H1 (cell line): Measurements from ENCODE around the gene TTC28. TPM values are rescaled to one million over a fixed set of nuclear protein-coding genes. Genes with fewer than 3 reads are reported as not detected.

Experiments
- CTCF ChIA-PET: fragments of 300-600 bp; sonication (Branson Sonifier 250); formaldehyde crosslinking; loops from one replicate; lab custom pipeline; 2021; ENCODE audit not compliant: partially characterized antibody; lab: Charles Lee
- POLR2A ChIA-PET: fragments of 300-600 bp; sonication (Branson Sonifier 250); formaldehyde crosslinking; loops from one replicate; lab custom pipeline; 2021; ENCODE audit warnings: inconsistent platforms; ENCODE audit not compliant: partially characterized antibody; lab: Charles Lee
- DNase-seq, 2 experiments: peaks; one replicate each; pipeline versions ENCODE4 v3.0.0 to v3.0.0-alpha.2; 2010 to 2022; ENCODE audit warnings: low spot score in 2 of 2, low read depth in 1 of 2, mixed read lengths in 1 of 2
- FAIRE-seq: peaks from 2 replicates; lab custom pipeline; 2011; peaks lifted over from hg19 to GRCh38; lab: Jason Lieb, UNC
- H2AFZ ChIP-seq: 2 replicates; pipeline ENCODE4 v1.8.1; 2012; ENCODE audit warnings: low read length, inconsistent platforms
- H2AK5ac ChIP-seq: 2 replicates; pipeline ENCODE4 v1.6.1; 2013; ENCODE audit warnings: low read depth, low read length
- H2BK120ac ChIP-seq: replicated peaks from 2 replicates; pipeline ENCODE3; 2013; ENCODE audit warnings: low read depth, low read length, inconsistent platforms
- H2BK12ac ChIP-seq: 2 replicates; pipeline ENCODE4 v1.6.1; 2013; ENCODE audit warnings: low read depth, low read length
- H2BK15ac ChIP-seq: 2 replicates; pipeline ENCODE4 v1.6.1; 2013; ENCODE audit warnings: low read length
- H2BK20ac ChIP-seq: 2 replicates; pipeline ENCODE4 v1.6.1; 2013; ENCODE audit warnings: low read length
- H2BK5ac ChIP-seq: 2 replicates; pipeline ENCODE4 v1.6.1; 2013; ENCODE audit warnings: low read depth, low read length
- H3K14ac ChIP-seq: 2 replicates; pipeline ENCODE4 v1.6.1; 2013; ENCODE audit warnings: inconsistent platforms; ENCODE audit not compliant: insufficient read length
- H3K18ac ChIP-seq: 2 replicates; pipeline ENCODE4 v1.6.1; 2013; ENCODE audit warnings: low read length; ENCODE audit errors: extremely low read depth
- H3K23ac ChIP-seq: 2 replicates; pipeline ENCODE4 v1.6.1; 2013; ENCODE audit warnings: inconsistent platforms; ENCODE audit not compliant: insufficient read length
- H3K23me2 ChIP-seq: 2 replicates; pipeline ENCODE4 v1.6.1; 2013; ENCODE audit warnings: low read depth, low read length
- H3K27ac ChIP-seq: 2 replicates; pipeline ENCODE4 v1.6.1; 2011; ENCODE audit warnings: low read depth, low read length, inconsistent platforms
- H3K27me3 ChIP-seq, 4 experiments: replicated peaks in 1 of 4; 1 replicate in 1 of 4; 2 replicates in 3 of 4; pipeline versions ENCODE4 v1.6.1 to v1.8.1; 2011 to 2013; ENCODE audit warnings: low read length in 3 of 4, mild to moderate bottlenecking in 3 of 4, inconsistent platforms in 2 of 4, mixed read lengths in 2 of 4, moderate library complexity in 1 of 4; ENCODE audit not compliant: control insufficient read depth in 3 of 4, insufficient read depth in 3 of 4; ENCODE audit errors: extremely low read depth in 1 of 4
- H3K36me3 ChIP-seq, 4 experiments: 2 replicates each; pipeline versions ENCODE4 v1.6.1 to v1.8.1; 2011 to 2013; ENCODE audit warnings: mild to moderate bottlenecking in 4 of 4, low read length in 3 of 4, moderate library complexity in 2 of 4, control low read depth in 1 of 4, inconsistent platforms in 1 of 4; ENCODE audit not compliant: insufficient read depth in 4 of 4, control insufficient read depth in 2 of 4
- H3K4ac ChIP-seq: replicated peaks from 2 replicates; pipeline ENCODE3; 2013; ENCODE audit warnings: low read length, low read depth, mixed read lengths, inconsistent platforms; ENCODE audit not compliant: insufficient read length
- H3K4me1 ChIP-seq, 4 experiments: replicated peaks in 1 of 4; 1 replicate in 1 of 4; 2 replicates in 3 of 4; pipeline versions ENCODE4 v1.6.1 to v1.8.1; 2011 to 2013; ENCODE audit warnings: low read length in 3 of 4, inconsistent platforms in 2 of 4, mixed read lengths in 1 of 4; ENCODE audit not compliant: insufficient read depth in 4 of 4, control insufficient read depth in 3 of 4
- H3K4me2 ChIP-seq, 2 experiments: 2 replicates each; pipeline versions ENCODE4 v1.6.1 to v1.8.1; 2011 to 2013; ENCODE audit warnings: low read depth in 2 of 2, low read length in 2 of 2, control low read depth in 1 of 2, inconsistent platforms in 1 of 2, mild to moderate bottlenecking in 1 of 2; ENCODE audit not compliant: insufficient read depth in 1 of 2
- H3K4me3 ChIP-seq, 4 experiments: fragments of 200-600, 300-600 bp in 1 of 4; sonication (generic), shearing (Covaris generic), sonication (Bioruptor Twin) in 1 of 4; 2 replicates each; pipeline versions ENCODE4 v1.5.1 to v1.8.1; 2011 to 2016; ENCODE audit warnings: low read length in 4 of 4, low read depth in 3 of 4, control low read depth in 2 of 4, inconsistent platforms in 2 of 4, mild to moderate bottlenecking in 2 of 4, mixed read lengths in 1 of 4, moderate library complexity in 1 of 4; ENCODE audit not compliant: insufficient read depth in 2 of 4; ENCODE audit errors: extremely low read depth in 1 of 4
- H3K56ac ChIP-seq: replicated peaks from 2 replicates; pipeline ENCODE3; 2013; ENCODE audit warnings: low read depth, mild to moderate bottlenecking, mixed read lengths, low read length, inconsistent platforms; ENCODE audit not compliant: insufficient read length
- H3K79me1 ChIP-seq: 2 replicates; pipeline ENCODE4 v1.6.1; 2013; ENCODE audit warnings: low read depth, low read length, control low read depth
- H3K79me2 ChIP-seq, 2 experiments: 2 replicates each; pipeline versions ENCODE4 v1.6.1 to v1.8.1; 2012 to 2013; ENCODE audit warnings: low read length in 2 of 2, mild to moderate bottlenecking in 2 of 2, inconsistent platforms in 1 of 2; ENCODE audit not compliant: insufficient read depth in 2 of 2, control insufficient read depth in 1 of 2
- H3K9ac ChIP-seq, 4 experiments: replicated peaks in 1 of 4; 1 replicate in 1 of 4; 2 replicates in 3 of 4; pipeline versions ENCODE4 v1.6.1 to v1.8.1; 2011 to 2013; ENCODE audit warnings: low read depth in 3 of 4, low read length in 3 of 4, control low read depth in 2 of 4, mild to moderate bottlenecking in 2 of 4, moderate library complexity in 2 of 4, inconsistent platforms in 1 of 4; ENCODE audit errors: extremely low read depth in 1 of 4
- H3K9me3 ChIP-seq, 2 experiments: 2 replicates each; pipeline versions ENCODE4 v1.6.1 to v1.8.1; 2012 to 2013; ENCODE audit warnings: mild to moderate bottlenecking in 2 of 2, moderate library complexity in 2 of 2, control low read depth in 1 of 2, inconsistent platforms in 1 of 2, low read depth in 1 of 2, low read length in 1 of 2, mixed read lengths in 1 of 2; ENCODE audit not compliant: insufficient read depth in 2 of 2
- H4K20me1 ChIP-seq, 2 experiments: replicated peaks in 1 of 2; 2 replicates each; pipeline versions ENCODE3 to v1.8.1; 2011 to 2013; ENCODE audit warnings: inconsistent platforms in 2 of 2, low read length in 2 of 2, mild to moderate bottlenecking in 1 of 2; ENCODE audit not compliant: insufficient read depth in 2 of 2, control insufficient read depth in 1 of 2
- H4K5ac ChIP-seq: 2 replicates; pipeline ENCODE4 v1.6.1; 2013; ENCODE audit warnings: low read length, low read depth, mixed read lengths, inconsistent platforms; ENCODE audit not compliant: insufficient read length
- H4K8ac ChIP-seq: 2 replicates; pipeline ENCODE4 v1.8.0; 2013; ENCODE audit warnings: mild to moderate bottlenecking, moderate library complexity, low read length, inconsistent platforms; ENCODE audit not compliant: insufficient read depth; ENCODE audit errors: extremely low read depth
- H4K91ac ChIP-seq: replicated peaks from 2 replicates; pipeline ENCODE3; 2013; ENCODE audit warnings: low read length, mixed read lengths, inconsistent platforms; ENCODE audit not compliant: insufficient read length
- CHD1 ChIP-seq: IDR thresholded peaks from 2 replicates; pipeline ENCODE4 v1.6.1; 2012; ENCODE audit warnings: low read depth, low read length, improper control_type of control experiment
- CHD2 ChIP-seq: IDR thresholded peaks from 2 replicates; pipeline ENCODE4 v1.6.1; 2012; ENCODE audit warnings: low read length, improper control_type of control experiment
- CTBP2 ChIP-seq: IDR thresholded peaks from 2 replicates; pipeline ENCODE4 v1.7.0; 2011; ENCODE audit warnings: borderline replicate concordance, mild to moderate bottlenecking, moderate library complexity, mixed read lengths, low read length; ENCODE audit not compliant: insufficient read depth, insufficient read length
- FOSL1 ChIP-seq: IDR thresholded peaks from 2 replicates; pipeline ENCODE4 v1.6.1; 2011; ENCODE audit warnings: mild to moderate bottlenecking, low read depth, low read length, moderate library complexity; ENCODE audit not compliant: insufficient read depth
- RBBP5 ChIP-seq: IDR thresholded peaks from 2 replicates; pipeline ENCODE4 v1.7.1; 2012; ENCODE audit warnings: low read depth, mild to moderate bottlenecking, inconsistent platforms, low read length, moderate library complexity, borderline replicate concordance
- WGBS, 2 experiments: shearing (Covaris generic) in 1 of 2; methylation state at CpG; one replicate each; pipeline versions ENCODE4 v1.1.6 to v1.1.7; 2013 to 2015; ENCODE audit warnings: low lambda C conversion rate in 2 of 2, mixed read lengths in 2 of 2, inconsistent platforms in 1 of 2, low coverage in 1 of 2, missing lambda C conversion rate in 1 of 2; ENCODE audit not compliant: insufficient replicate concordance in 2 of 2, insufficient coverage in 1 of 2, insufficient read length in 1 of 2; ENCODE audit errors: extremely low coverage in 1 of 2, missing lambda C conversion rate in 1 of 2; 5-methylcytosine and 5-hydroxymethylcytosine counted together
- polyA plus RNA-seq, 7 experiments: library from polyadenylated mRNA; depleted of rRNA in 3 of 7; stranded (reverse) in 5 of 7; unstranded in 2 of 7; fragments of >200 nt in 5 of 7; fragments of 200-250 nt in 2 of 7; gene quantifications; 1 replicate in 5 of 7; 2 replicates in 1 of 7; 4 replicates in 1 of 7; pipeline versions ENCODE4 v1.2.1 to v1.2.3, GENCODE V29; 2011 to 2013; ENCODE audit warnings: missing spikeins in 2 of 7, mixed read lengths in 2 of 7
- total RNA-seq: library from RNA; stranded (reverse); fragmentation: NEBNext Ultra II Directional; extraction: Animal tissue kit (Norgen Biotek cat#: 25700); gene quantifications from 2 replicates; pipeline ENCODE4 v1.2.1, GENCODE V29; 2021

Gene TTC28
- total and polyA plus RNA-seq, 2 of the 8 experiments (the other 6 are each of a cell fraction or from before 2014, with no cell fraction given): 2.6 to 12.6 TPM

DNA sequence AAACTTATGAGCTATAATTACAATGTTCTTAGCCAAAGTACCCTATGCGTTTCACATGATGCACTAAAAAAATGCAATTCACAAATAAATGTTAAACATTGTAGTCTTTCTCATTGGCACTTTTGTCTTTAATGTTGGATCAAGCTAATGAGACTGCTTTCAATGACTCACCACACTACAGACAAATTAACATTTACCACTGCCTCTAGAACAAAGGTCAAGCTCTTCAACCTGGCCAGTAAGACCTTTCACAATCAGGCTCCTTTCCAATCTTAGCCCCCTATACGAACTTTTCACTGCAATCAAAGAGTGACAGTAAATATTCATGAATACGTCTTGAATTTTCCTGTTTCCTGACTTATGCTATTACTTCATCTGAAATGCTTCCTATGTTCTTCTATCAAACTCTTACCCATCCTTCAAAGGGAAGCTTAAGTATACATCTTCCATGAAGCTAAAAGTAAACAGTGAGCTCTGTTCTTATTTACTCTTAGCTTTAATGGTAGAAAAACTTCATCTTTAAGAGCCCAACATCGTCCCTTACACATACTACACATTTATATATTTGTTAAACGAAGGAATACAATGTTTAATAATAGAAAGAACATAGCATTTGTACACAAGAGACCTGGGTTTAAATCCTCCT, 433.9 kb downstream of the TTC28 start:
- Histone ChIP-seq H3K27ac (no peak overlapping the region), H4K91ac (no peak overlapping the region), H2AK5ac (no peak overlapping the region), H3K4me2 (no peak overlapping the region), H3K36me3 (no peaks in the 10 kb centered on the region), H2BK12ac (no peak overlapping the region), H3K79me2 (no peaks in the 10 kb centered on the region), H3K18ac (no peak overlapping the region), H2BK20ac (no peak overlapping the region), H4K5ac (no peak overlapping the region), H3K14ac (no peak overlapping the region), H3K9ac (no peak overlapping the region), H4K8ac (no peak overlapping the region), H3K23ac (no peak overlapping the region), H2AFZ (no peak overlapping the region), H3K4ac (no peak overlapping the region), H2BK120ac (no peak overlapping the region), H3K4me3 (no peak overlapping the region), H3K9me3 (no peaks in the 10 kb centered on the region), H3K79me1 (no peaks in the 10 kb centered on the region), H2BK5ac (no peak overlapping the region), H2BK15ac (no peak overlapping the region), H4K20me1 (peaks cover 0 to 2% of the 10 kb centered on the region in 2 experiments), H3K4me1 (no peaks in the 10 kb centered on the region), H3K56ac (no peak overlapping the region), H3K23me2 (no peaks in the 10 kb centered on the region), H3K27me3 (peaks cover 7 to 39% (median 18%) of the 10 kb centered on the region in 4 experiments)
- no peak for DNase-seq
- 84% methylated on average over 5 of the region's 5 CpGs; no CpG with 5 or more reads in 1 of the 2 experiments for WGBS, 2 experiments
- CTCF ChIA-PET: interaction anchor here (0.6 to 1.6 kb wide), 5 partner anchors 8 to 197 kb away, joined by 3 to 4 read pairs (median 3); no protein-coding TSS in a partner anchor
- POLR2A ChIA-PET: no interaction called here
- FAIRE-seq: no peak
- TF ChIP-seq RBBP5: no peak
- TF ChIP-seq CHD1: no peak
- no peak for TF ChIP-seq CTBP2
- TF ChIP-seq FOSL1: no peak
- TF ChIP-seq CHD2: no peak
